HUDEP-2 (cell line): ENCODE measurements around the gene B4GALNT2.
"Not testable (repeated sequence)": the region's sequence is repeated elsewhere in the genome, so short reads cannot be mapped to it uniquely, and the experiment has no call there.

Source experiments
- DNase-seq, 76 experiments: peaks; one replicate each; lab custom pipeline; 2025; ENCODE audit not compliant: unreplicated experiment in 76 of 76; lab: John Stamatoyannopoulos, UW

The B4GALNT2 gene

GRCh38 chr17:49117587-49118230 lies 14.9 kb upstream of the B4GALNT2 start:
- DNase-seq, result no peak

- no peak for DNase-seq
These were observed 12.4 kb upstream of the B4GALNT2 start for GRCh38 chr17:49120166-49120565.

DNA sequence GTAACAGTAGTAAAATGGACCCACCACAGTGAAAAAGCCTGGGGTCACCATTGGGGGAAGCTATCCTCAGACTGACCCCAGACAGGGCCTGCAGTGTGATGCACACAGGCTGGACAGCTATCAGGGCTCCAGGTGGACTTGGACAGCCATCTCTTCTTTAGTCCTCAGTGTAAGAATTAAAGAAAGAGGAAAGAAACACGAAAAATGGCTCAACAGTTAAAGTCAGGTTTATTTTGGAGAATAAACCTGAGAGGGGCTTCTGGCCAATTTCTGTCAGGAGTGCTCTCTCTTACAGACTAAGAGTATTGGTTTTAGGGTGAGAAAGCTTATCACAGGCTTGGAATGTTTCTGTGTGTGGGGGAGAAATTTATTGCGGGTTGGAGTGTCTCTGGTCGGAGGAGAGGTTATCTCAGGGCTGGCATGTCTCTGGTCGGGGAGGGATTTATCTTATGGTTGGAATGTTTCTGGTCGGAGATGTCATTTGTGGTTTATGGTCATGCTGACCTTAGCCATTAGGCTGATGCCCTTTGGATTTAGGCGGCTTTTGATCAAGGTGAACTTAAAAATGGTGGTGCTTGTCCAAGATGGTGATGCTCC lies 10.8 kb upstream of the B4GALNT2 start:
- DNase-seq, result no peak

DNA sequence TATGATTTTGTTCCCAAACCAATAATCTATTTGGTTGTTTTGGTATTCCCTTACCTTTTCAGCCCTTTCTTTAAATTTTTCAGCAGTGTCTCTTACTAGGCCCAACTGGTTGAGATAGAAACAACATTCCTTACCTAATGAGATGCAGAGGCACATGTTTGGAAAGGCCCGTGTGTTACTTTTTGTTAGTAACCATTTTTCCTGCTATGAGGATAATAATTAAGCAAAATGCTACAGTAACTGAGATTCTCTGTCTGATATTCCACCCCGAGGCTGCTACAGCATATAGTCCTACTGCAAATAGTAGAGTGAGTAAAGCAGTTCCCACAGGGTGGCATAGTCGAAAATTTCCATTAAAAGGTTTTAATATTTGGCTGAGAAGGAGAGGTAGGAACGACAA lies 10.0 kb upstream of the B4GALNT2 start:
- DNase-seq, result no peak

DNA sequence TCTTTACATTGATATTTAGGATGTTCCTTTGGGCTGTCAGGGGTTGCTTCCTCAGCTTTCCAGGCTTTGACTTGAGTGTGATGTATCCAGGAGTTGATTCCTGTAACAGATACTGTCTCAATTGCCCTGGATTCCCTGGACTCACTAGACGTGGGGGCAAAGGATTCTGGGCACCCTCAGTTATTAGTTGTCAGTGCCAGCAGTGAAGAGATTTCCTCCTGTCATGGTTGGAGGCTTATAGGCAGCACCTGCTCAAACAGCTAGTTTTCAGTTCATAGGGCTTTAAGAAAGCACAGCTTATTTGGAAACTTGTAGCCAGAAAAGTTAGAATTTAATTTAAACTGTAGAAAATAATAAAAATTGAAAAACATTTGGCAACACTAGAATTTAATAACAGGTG lies 9.5 kb upstream of the B4GALNT2 start:
- DNase-seq, result no peak

DNA sequence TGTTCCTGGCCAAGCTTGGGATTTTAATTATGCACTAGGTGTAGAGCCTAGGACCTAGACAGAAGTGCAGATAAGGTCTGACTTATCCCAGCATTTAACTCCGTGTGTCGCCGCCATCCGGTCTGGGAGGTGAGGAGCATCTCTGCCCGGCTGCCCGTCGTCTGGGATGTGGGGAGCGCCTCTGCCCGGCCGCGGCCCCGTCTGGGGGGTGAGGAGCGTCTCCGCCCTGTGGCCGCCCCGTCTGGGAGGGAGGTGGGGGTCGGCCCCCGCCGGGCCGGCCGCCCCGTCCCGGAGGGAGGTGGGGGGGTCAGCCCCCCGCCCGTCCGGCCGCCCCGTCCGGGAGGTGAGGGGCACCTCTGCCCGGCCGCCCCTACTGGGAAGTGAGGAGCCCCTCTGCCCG lies 7.1 kb upstream of the B4GALNT2 start:
- DNase-seq, result no peak

- peak in 4 of 76 experiments; percentile 3 to 18 (median 6) for DNase-seq
These were observed 6.2 kb upstream of the B4GALNT2 start for GRCh38 chr17:49126183-49126859.

DNA sequence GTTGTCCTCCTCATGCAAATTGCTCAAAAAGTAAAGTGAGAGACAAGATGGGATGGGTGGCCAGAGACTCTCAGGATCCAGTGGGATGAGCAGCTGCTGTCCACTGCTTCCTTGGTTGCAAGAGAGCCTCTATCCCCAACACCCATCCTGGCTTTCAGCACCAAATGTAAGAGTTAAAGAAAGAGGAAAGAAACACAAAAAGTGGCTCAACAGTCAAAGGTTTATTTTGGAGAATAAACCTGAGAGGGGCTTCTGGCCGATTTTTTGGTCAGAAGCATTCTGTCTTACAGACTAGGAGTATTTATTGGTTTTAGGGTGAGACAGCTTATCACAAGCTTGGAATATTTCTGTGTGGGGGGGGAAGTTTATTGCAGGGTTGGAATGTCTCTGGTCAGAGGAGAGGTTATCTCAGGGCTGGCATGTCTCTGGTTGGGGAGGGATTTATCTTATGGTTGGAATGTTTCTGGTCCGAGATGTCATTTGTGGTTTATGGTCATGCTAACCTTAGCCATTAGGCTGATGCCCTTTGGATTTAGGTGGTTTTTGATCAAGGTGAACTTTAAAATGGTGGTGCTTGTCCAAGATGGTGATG lies 3.1 kb upstream of the B4GALNT2 start:
- not testable (repeated sequence) for DNase-seq

GRCh38 chr17:49130891-49131290 lies 1.7 kb upstream of the B4GALNT2 start:
- DNase-seq, result no peak

DNA sequence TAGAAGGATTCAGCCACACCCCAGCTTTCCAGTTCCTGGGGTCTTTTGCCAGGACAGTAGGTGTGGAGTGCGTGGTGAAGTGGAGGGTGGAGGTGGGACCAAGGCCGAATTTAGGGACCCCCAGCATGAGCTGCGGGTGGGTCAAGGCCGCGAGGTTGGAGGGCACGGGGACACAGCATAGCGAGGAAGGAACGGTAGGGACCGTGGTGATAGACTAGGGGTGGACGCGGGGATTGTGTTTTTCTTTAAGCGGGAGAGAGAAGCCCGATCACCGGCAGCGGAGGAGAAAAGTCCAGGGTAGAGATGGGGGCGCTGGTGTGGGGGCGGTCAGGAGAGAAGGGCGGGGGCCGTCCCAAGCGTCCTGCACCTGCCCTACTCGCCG lies 261 bp upstream of the B4GALNT2 start:
- no peak for DNase-seq

DNA sequence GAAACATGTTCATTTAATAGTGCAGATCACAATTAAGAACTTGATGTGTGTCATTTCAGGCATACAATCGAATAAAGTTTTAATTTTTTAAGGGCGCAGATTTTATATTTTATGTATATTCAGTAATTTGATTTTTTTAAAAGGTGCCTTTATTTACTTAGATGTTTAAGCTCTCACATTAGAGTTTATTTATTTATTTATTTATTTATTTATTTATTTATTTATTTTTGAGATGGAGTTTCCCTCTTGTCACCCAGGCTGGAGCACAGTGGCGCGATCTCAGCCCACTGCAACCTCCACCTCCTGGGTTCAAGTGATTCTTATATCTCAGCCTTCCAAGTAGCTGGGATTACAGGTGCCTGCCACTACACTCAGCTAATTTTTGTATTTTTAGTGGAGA lies 3.8 kb downstream of the B4GALNT2 start:
- DNase-seq, result no peak

- DNase-seq, result not testable (repeated sequence)
These were observed 13.1 kb downstream of the B4GALNT2 start for GRCh38 chr17:49145654-49146053.

DNA sequence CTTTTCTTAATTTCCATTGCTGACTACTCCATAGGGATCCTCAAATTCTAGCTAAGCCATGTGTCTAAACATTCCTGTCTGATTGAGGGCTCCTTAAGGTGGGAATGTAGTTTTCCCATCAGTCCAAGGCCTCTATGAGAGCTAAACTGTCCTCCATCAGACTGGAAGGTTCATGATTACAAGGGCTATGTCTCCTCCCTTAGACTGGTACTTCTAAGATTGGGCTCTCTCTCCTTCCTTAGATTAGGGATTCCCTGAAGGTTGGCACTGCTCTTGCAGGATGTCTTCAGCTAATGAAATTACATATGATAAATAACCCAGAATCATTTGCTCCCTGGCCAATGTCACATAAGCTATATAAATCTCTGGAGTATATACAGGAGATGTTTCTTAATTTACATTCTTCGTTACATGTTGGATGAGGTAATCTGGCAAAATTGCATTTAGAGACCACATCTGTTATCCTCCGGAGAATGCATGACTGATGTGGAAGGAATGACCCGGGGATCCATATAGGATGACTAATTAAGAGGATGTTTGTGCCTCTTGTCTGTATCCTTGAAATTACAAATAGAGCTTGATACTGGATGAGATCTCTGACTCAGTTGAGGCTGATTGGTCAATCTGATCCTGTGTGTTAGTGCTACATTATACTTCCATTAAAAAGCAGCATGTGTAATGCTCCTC lies 14.2 kb downstream of the B4GALNT2 start:
- DNase-seq, result no peak

DNA sequence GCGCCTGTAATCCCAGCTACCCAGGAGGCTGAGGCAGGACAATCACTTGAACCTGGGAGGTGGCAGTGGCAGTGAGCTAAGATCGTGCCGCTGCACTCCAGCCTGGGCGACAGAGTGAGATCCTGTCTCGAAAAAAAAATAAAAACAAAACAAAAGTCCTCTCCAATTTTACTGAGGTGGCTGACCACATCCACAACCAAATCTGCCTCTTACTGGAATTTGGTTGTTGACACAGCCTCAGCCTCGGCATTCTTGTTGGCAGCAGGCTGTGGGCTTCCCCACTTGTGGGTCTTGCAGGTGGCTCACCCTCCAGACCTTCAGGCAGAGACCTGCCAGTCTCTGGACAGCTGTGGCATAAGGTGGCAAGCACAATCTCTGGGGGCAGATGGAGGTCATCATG lies 15.6 kb downstream of the B4GALNT2 start:
- DNase-seq, result no peak

DNA sequence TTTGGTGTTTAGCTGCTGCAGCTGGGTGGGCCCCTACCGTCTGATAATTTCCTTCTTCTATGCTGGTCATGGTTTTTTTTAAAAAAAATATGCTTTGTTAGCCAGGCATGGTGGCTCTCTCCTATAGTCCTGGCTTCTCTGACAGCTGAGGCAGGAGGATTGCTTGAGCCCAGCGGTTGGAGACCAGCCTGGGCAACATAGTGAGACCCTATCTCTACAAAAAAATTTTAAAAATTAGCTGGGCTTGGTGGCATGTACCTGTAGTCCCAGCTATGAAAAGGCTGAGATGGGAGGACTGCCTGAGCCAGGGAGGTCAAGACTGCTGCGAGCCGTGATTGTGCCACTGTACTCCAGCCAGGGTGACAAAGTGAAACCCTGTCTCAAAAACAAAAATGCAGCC lies 19.4 kb downstream of the B4GALNT2 start:
- DNase-seq, result no peak

GRCh38 chr17:49156256-49156655 lies 23.7 kb downstream of the B4GALNT2 start:
- DNase-seq, result no peak

- peak in 4 of 76 experiments; percentile 3 to 28 (median 12) for DNase-seq
These were observed 25.2 kb downstream of the B4GALNT2 start for GRCh38 chr17:49157784-49158183.

DNA sequence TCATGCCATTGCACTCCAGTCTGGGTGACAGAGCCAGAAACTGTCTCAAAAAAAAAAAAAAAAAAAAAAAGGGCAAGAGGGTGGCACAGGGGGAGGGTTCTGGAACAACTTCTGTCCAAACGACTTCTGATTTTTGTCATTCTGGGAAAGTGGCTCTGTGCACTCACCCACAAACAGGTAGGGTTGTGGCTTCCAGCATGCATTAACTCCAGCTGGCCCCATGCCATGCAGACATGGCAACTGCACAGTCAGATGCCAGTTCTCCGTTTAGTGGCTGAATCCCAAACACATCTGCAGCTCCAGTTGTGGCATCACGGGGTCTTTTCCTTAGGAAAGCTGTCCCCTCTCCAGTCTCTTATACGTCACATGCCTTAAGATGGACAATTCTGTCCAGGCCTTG lies 30.3 kb downstream of the B4GALNT2 start:
- no peak for DNase-seq

DNA sequence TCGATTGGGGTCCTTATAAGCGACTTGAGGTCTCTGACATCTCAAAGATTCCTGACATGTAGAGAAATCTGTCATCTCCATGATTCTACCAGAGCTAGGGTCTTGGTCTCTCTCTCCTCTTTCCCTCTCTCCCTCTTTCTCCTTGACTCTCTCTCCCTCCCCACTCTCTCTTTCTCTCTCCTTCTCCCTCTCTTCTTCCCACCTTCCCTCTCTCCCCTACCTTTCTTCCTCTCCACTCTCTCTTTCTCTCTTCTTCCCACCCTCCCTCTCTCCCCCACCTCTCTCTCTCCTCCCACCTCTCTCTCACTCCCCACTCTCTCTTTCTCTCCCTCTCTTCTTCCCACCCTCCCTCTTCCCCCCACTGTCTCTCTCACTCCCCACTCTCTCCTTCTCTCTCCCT lies 32.6 kb downstream of the B4GALNT2 start:
- no peak for DNase-seq

GRCh38 chr17:49168706-49169105 lies 36.1 kb downstream of the B4GALNT2 start:
- DNase-seq, result no peak

DNA sequence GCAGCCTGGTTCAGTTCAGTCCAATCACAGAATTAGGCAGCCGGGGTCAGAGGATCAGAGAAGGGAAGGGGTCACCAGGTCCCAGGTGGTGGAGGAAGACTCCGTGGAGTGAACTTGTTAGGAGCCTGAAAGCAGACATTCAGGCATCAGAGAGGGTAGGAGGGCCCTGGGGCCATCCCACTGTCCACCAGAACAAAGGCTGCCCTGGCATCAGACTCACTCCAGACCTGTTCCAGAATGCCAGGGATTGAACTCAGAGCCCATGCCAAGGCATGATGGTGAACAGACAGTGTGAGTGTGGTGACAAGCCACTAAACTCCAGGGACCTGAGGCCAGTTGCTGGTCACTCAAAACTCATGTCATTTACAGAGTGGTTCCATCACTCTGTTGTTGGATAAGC lies 37.6 kb downstream of the B4GALNT2 start:
- no peak for DNase-seq
